Peyer's patch (tissue), 4 donors: ENCODE measurements around the gene C19orf73.

Experiments used
- POLR2A ChIP-seq, 2 donors: fragments of 450-650 bp; IDR thresholded peaks; one replicate each; pipeline ENCODE4 v1.5.1; 2017; ENCODE audit warnings: antibody characterized with exemption in 2 of 2, mild to moderate bottlenecking in 2 of 2, moderate library complexity in 2 of 2
- TF ChIP-seq, protein P1 (sequence below), 6 experiments: fragments of 450-650 bp in 4 of 6; fragments of 200-600 bp in 2 of 6; sonication (generic) in 1 of 6; IDR thresholded peaks; one replicate each; pipeline ENCODE4 v1.5.1; 2017 to 2019; ENCODE audit warnings: antibody characterized with exemption in 6 of 6, mild to moderate bottlenecking in 3 of 6, moderate library complexity in 1 of 6

DNA sequence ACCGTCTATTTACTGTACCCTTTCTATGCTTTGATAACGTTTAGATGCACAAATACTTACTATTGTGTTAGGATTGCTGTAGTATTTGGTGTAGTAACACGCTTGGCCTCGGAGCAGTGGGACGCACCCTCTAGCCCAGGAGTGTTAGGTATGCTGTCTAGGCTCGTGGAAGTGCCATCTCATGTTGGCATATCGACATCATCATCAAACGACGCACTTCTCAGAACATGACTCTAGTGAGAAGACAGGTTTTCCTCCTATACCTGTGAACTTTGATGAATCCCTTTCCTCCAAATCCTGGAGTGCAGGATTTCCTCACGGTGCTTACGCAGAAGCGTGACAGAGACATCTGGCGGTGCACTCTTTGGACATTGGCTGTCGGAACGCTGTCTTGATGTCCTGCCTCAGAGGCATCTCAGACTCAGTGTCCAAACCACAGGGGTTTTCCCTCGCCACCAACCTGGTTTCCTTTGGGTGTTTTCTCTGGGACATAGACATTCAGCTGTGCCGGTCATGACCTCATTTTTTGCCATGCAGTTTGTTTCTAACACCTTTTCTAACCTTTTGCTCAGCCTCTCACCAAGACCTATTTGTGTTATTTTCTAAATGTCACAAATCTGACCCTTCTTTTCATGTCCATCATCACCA lies 27.4 kb downstream of the C19orf73 start:
- TF ChIP-seq, protein P1, sequence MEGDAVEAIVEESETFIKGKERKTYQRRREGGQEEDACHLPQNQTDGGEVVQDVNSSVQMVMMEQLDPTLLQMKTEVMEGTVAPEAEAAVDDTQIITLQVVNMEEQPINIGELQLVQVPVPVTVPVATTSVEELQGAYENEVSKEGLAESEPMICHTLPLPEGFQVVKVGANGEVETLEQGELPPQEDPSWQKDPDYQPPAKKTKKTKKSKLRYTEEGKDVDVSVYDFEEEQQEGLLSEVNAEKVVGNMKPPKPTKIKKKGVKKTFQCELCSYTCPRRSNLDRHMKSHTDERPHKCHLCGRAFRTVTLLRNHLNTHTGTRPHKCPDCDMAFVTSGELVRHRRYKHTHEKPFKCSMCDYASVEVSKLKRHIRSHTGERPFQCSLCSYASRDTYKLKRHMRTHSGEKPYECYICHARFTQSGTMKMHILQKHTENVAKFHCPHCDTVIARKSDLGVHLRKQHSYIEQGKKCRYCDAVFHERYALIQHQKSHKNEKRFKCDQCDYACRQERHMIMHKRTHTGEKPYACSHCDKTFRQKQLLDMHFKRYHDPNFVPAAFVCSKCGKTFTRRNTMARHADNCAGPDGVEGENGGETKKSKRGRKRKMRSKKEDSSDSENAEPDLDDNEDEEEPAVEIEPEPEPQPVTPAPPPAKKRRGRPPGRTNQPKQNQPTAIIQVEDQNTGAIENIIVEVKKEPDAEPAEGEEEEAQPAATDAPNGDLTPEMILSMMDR (IDR thresholded peaks at IDR 0.05): no peak
- no peak for TF ChIP-seq POLR2A (IDR thresholded peaks at IDR 0.05)
